GM18502 (cell line): ENCODE data around the gene ARSD.
"Not testable (repeated sequence)": the region's sequence is repeated elsewhere in the genome, so short reads cannot be mapped to it uniquely, and the experiment has no call there.

ENCODE experiments used
- ATAC-seq: cut with Tn5 transposase; IDR thresholded peaks from one replicate; pipeline ENCODE4 v1.9.1; 2021; ENCODE audit warnings: mild to moderate bottlenecking; ENCODE audit not compliant: unreplicated experiment, poor library complexity

The ARSD gene

GRCh38 chrX:2934715-2935710 lies 5.9 kb upstream of the ARSD start:
- no peak for ATAC-seq

GRCh38 chrX:2933125-2933900 lies 4.2 kb upstream of the ARSD start:
- ATAC-seq: no peak

GRCh38 chrX:2931612-2932011 lies 2.5 kb upstream of the ARSD start:
- ATAC-seq: no peak

- no peak for ATAC-seq
Observed at GRCh38 chrX:2931155-2931554, 2.0 kb upstream of the ARSD start.

GRCh38 chrX:2928191-2928582 lies 952 bp downstream of the ARSD start:
- ATAC-seq: no peak

GRCh38 chrX:2926664-2927275 lies 2.4 kb downstream of the ARSD start:
- no peak for ATAC-seq

GRCh38 chrX:2926255-2926654 lies 2.9 kb downstream of the ARSD start:
- not testable (repeated sequence) for ATAC-seq

GRCh38 chrX:2924151-2924550 lies 5.0 kb downstream of the ARSD start:
- no peak for ATAC-seq

- ATAC-seq: no peak
Observed at GRCh38 chrX:2921750-2922149, 7.4 kb downstream of the ARSD start.

- ATAC-seq: no peak
Observed at GRCh38 chrX:2921193-2921592, 7.9 kb downstream of the ARSD start.

- no peak for ATAC-seq
Observed at GRCh38 chrX:2917767-2918166, 11.4 kb downstream of the ARSD start.

GRCh38 chrX:2913118-2913517 lies 16.0 kb downstream of the ARSD start:
- ATAC-seq: no peak

- no peak for ATAC-seq
Observed at GRCh38 chrX:2910109-2910508, 19.0 kb downstream of the ARSD start.

GRCh38 chrX:2908125-2908685 lies 20.9 kb downstream of the ARSD start:
- no peak for ATAC-seq

GRCh38 chrX:2907295-2907694 lies 21.8 kb downstream of the ARSD start:
- ATAC-seq: no peak

DNA sequence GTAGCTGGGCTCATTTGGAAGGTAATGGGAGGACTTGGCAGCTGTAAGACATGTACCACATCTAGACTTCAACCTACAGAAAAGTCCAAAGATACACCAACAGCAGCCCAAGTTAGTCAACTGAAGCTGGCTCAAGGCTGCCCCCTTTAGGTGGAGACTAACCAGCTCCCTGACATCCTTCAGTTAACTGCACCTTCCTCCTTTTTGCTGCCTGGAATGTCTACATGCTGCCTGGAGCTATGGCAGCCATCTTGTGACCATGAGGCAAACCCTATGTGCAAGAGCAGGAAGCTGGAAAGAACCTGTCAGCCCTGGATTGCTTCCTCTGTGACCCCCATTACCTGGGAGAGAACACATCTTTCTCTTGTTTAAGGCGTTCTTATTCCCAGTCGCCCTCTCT lies 25.8 kb downstream of the ARSD start:
- no peak for ATAC-seq

GRCh38 chrX:2902841-2903240 lies 26.3 kb downstream of the ARSD start:
- ATAC-seq: no peak

GRCh38 chrX:2901367-2902036 lies 27.6 kb downstream of the ARSD start:
- ATAC-seq: no peak

GRCh38 chrX:2898846-2899512 lies 30.2 kb downstream of the ARSD start:
- no peak for ATAC-seq
